K562 (cell line): ENCODE data around the gene NOM1. TPM values are rescaled to one million over a fixed set of nuclear protein-coding genes. Genes with fewer than 3 reads are reported as not detected.

ENCODE experiments used
- ATAC-seq: fragments of 200-7000 bp; cut with Tn5 transposase; 3 replicates; pipeline ENCODE4 v1.9.1; 2020; ENCODE audit warnings: moderate library complexity
- BruUV-seq: library from RNA; stranded (reverse); fragments of 400-500 nt; replicated peaks from 2 replicates; lab custom pipeline; 2021; lab: Mats Ljungman, UMichigan
- CTCF ChIA-PET: fragments of 300-600 bp; formaldehyde crosslinking; extraction: SDS; loops from one replicate; lab custom pipeline; 2021; ENCODE audit warnings: low intra/inter-chr PET ratio; lab: Yijun Ruan, JAX
- POLR2A ChIA-PET: fragments of 300-600, 350-650 bp; sonication (Branson Sonifier 250); formaldehyde crosslinking; extraction: SDS; loops from one replicate; lab custom pipeline; 2021; ENCODE audit warnings: antibody characterized with exemption, inconsistent platforms; lab: Yijun Ruan, JAX
- DNase-seq, 4 experiments: peaks; one replicate each; pipeline versions ENCODE4 v3.0.0 to v3.0.0-alpha.2; 2011 to 2018; ENCODE audit warnings: low spot score in 3 of 4, mixed read lengths in 3 of 4; ENCODE audit errors: extremely low read depth in 1 of 4
- FAIRE-seq: peaks from 2 replicates; lab custom pipeline; 2011; peaks lifted over from hg19 to GRCh38; lab: Jason Lieb, UNC
- H2AFZ ChIP-seq: 2 replicates; pipeline ENCODE4 v1.6.0; 2011; ENCODE audit warnings: low read depth, low read length, control low read depth, inconsistent platforms
- H3K27ac ChIP-seq: fragments of 200-600 bp; 3 replicates; pipeline ENCODE4 v1.8.0; 2011; ENCODE audit warnings: low read depth, mild to moderate bottlenecking, control low read depth, inconsistent platforms, low read length, moderate library complexity, mixed read lengths; ENCODE audit errors: extremely low read depth
- H3K27me3 ChIP-seq, 2 experiments: fragments of 300-600 bp in 1 of 2; 2 replicates in 1 of 2; 3 replicates in 1 of 2; pipeline versions ENCODE4 v1.6.0 to v1.8.0; 2011; ENCODE audit warnings: inconsistent platforms in 2 of 2, low read length in 2 of 2, mild to moderate bottlenecking in 1 of 2, mixed read lengths in 1 of 2, moderate library complexity in 1 of 2; ENCODE audit not compliant: control insufficient read depth in 2 of 2, insufficient read depth in 2 of 2
- H3K36me3 ChIP-seq: fragments of 300-600 bp; 3 replicates; pipeline ENCODE4 v1.8.0; 2011; ENCODE audit warnings: mild to moderate bottlenecking, low read length, inconsistent platforms; ENCODE audit not compliant: control insufficient read depth, insufficient read depth
- H3K4me1 ChIP-seq, 2 experiments: fragments of 200-600 bp in 1 of 2; replicated peaks in 1 of 2; 2 replicates in 1 of 2; 3 replicates in 1 of 2; pipeline versions ENCODE4 v1.5.1 to v1.8.0; 2011; ENCODE audit warnings: inconsistent platforms in 2 of 2, low read length in 2 of 2, mild to moderate bottlenecking in 1 of 2, mixed read lengths in 1 of 2, moderate library complexity in 1 of 2; ENCODE audit not compliant: control insufficient read depth in 2 of 2, insufficient read depth in 2 of 2
- H3K4me2 ChIP-seq: 2 replicates; pipeline ENCODE4 v1.6.1; 2011; ENCODE audit warnings: low read length, control low read depth, inconsistent platforms, mixed read lengths; ENCODE audit not compliant: insufficient read depth
- H3K4me3 ChIP-seq: fragments of 200-600 bp; sonication (generic), shearing (Covaris generic); 2 replicates; pipeline ENCODE4 v1.5.1; 2016; ENCODE audit warnings: control low read depth, inconsistent platforms
- H3K79me2 ChIP-seq: fragments of 200-600 bp; 3 replicates; pipeline ENCODE4 v1.8.0; 2011; ENCODE audit warnings: low read length, inconsistent platforms; ENCODE audit not compliant: control insufficient read depth, insufficient read depth
- H3K9ac ChIP-seq, 2 experiments: 2 replicates each; pipeline versions ENCODE4 v1.6.0 to v1.6.1; 2011; ENCODE audit warnings: low read depth in 2 of 2, low read length in 2 of 2, control low read depth in 1 of 2, inconsistent platforms in 1 of 2, mild to moderate bottlenecking in 1 of 2, mixed read lengths in 1 of 2; ENCODE audit not compliant: insufficient read depth in 1 of 2
- H3K9me1 ChIP-seq: one replicate; pipeline ENCODE4 v1.6.0; 2011; ENCODE audit warnings: inconsistent platforms, mild to moderate bottlenecking, low read length, moderate library complexity; ENCODE audit not compliant: control insufficient read depth, insufficient read depth
- H3K9me3 ChIP-seq: replicated peaks from 2 replicates; pipeline ENCODE4 v1.5.1; 2011; ENCODE audit warnings: low read depth, low read length, inconsistent platforms; ENCODE audit not compliant: control insufficient read depth, insufficient read depth
- H4K20me1 ChIP-seq: replicated peaks from 2 replicates; pipeline ENCODE4 v1.6.1; 2011; ENCODE audit warnings: low read length, inconsistent platforms, mixed read lengths; ENCODE audit not compliant: control insufficient read depth, insufficient read depth
- ATF1 ChIP-seq, 2 experiments: fragments of 450-650 bp in 1 of 2; IDR thresholded peaks; 2 replicates each; pipeline ENCODE4 v1.6.1; 2016; ENCODE audit warnings: missing compliant biosample characterization in 1 of 2, missing genetic modification characterization in 1 of 2
- MAFG ChIP-seq: fragments of 450-650 bp; conservative IDR thresholded peaks from 2 replicates; pipeline ENCODE4 v1.6.1; 2016; ENCODE audit warnings: missing genetic modification characterization, missing compliant biosample characterization
- MAFK ChIP-seq: IDR thresholded peaks from 2 replicates; pipeline ENCODE4 v1.6.1; 2011; ENCODE audit warnings: low read length, improper control_type of control experiment
- PHF21A ChIP-seq: fragments of 450-650 bp; IDR thresholded peaks from 2 replicates; pipeline ENCODE4 v1.6.1; 2017; ENCODE audit warnings: low read depth, borderline replicate concordance
- PHF8 ChIP-seq: fragments of 200-600 bp; sonication (generic); IDR thresholded peaks from 2 replicates; pipeline ENCODE4 v1.6.1; 2012; ENCODE audit warnings: mixed run types, mild to moderate bottlenecking, inconsistent platforms, low read length, moderate library complexity, borderline replicate concordance
- XRCC5 ChIP-seq: fragments of 200-400 bp; formaldehyde crosslinking; IDR thresholded peaks from 2 replicates; pipeline ENCODE4 v1.6.1; 2017; ENCODE audit warnings: low read depth, mild to moderate bottlenecking, low read length
- ZNF766 ChIP-seq: fragments of 200-800 bp; sonication (Bioruptor generic); conservative IDR thresholded peaks from 2 replicates; pipeline ENCODE4 v1.6.1; 2016; ENCODE audit warnings: missing genetic modification characterization, missing compliant biosample characterization
- WGBS: fragments of 100-300 bp; shearing (Covaris generic); methylation state at CpG from one replicate; pipeline ENCODE4 v1.1.6; 2016; ENCODE audit warnings: low coverage, mixed read lengths; ENCODE audit not compliant: insufficient coverage; ENCODE audit errors: missing lambda C conversion rate; 5-methylcytosine and 5-hydroxymethylcytosine counted together
- in situ Hi-C: fragments of 300-500 bp; cut with MboI; formaldehyde crosslinking; loops from 4 replicates; pipeline ENCODE4 v1.15.0; 2018; ENCODE audit warnings: inconsistent platforms, mixed read lengths
- intact Hi-C: fragments of 100-400 bp; cut with micrococcal nuclease; formaldehyde crosslinking; loops from 2 replicates; pipeline ENCODE4 v1.14.2; 2022
- polyA plus RNA-seq, 8 experiments: library from polyadenylated mRNA; depleted of rRNA in 4 of 8; stranded (reverse) in 5 of 8; unstranded in 3 of 8; fragments of >200 nt; fragmentation: Nextera tagmentation in 2 of 8; fragmentation: Illumina TruSeq in 1 of 8; extraction: Ambion mirVana in 2 of 8; extraction: Trizol in 1 of 8; gene quantifications; 2 replicates each; pipeline versions ENCODE4 v1.2.1 to v1.2.3, GENCODE V29; 2011 to 2014; ENCODE audit warnings: inconsistent platforms in 1 of 8, missing spikeins in 1 of 8
- total RNA-seq, 7 experiments: library from RNA; depleted of rRNA in 6 of 7; stranded (reverse); fragments of >200 nt in 6 of 7; fragmentation: Illumina TruSeq in 2 of 7; extraction: Trizol in 2 of 7; gene quantifications; 2 replicates each; pipeline versions ENCODE4 v1.2.1 to v1.2.3, GENCODE V29; 2011 to 2021; ENCODE audit warnings: low replicate concordance in 1 of 7
- TF ChIP-seq, protein P1 (sequence below): sonication (generic); formaldehyde crosslinking; IDR thresholded peaks from 2 replicates; pipeline ENCODE4 v1.9.0; 2022; ENCODE audit warnings: mild to moderate bottlenecking, missing genetic modification reagents
- TF ChIP-seq, protein P2 (sequence below): fragments of 450-650 bp; IDR thresholded peaks from 2 replicates; pipeline ENCODE4 v1.6.1; 2017; ENCODE audit warnings: antibody characterized with exemption, mild to moderate bottlenecking
- TF ChIP-seq, protein P3 (sequence below), 2 experiments: IDR thresholded peaks; 2 replicates each; pipeline ENCODE4 v1.6.1; 2012; ENCODE audit warnings: improper control_type of control experiment in 2 of 2, low read depth in 2 of 2, low read length in 2 of 2, borderline replicate concordance in 1 of 2
- TF ChIP-seq, protein P4 (sequence below): conservative IDR thresholded peaks from 2 replicates; pipeline ENCODE4 v1.6.1; 2011; ENCODE audit warnings: low read depth, mild to moderate bottlenecking, low read length; ENCODE audit not compliant: control insufficient read depth

Gene NOM1
- total and polyA plus RNA-seq, 9 of the 15 experiments (the other 6 are each of a cell fraction or from before 2014, with no cell fraction given): 6.8 to 47.3 (median 37.4) TPM

DNA sequence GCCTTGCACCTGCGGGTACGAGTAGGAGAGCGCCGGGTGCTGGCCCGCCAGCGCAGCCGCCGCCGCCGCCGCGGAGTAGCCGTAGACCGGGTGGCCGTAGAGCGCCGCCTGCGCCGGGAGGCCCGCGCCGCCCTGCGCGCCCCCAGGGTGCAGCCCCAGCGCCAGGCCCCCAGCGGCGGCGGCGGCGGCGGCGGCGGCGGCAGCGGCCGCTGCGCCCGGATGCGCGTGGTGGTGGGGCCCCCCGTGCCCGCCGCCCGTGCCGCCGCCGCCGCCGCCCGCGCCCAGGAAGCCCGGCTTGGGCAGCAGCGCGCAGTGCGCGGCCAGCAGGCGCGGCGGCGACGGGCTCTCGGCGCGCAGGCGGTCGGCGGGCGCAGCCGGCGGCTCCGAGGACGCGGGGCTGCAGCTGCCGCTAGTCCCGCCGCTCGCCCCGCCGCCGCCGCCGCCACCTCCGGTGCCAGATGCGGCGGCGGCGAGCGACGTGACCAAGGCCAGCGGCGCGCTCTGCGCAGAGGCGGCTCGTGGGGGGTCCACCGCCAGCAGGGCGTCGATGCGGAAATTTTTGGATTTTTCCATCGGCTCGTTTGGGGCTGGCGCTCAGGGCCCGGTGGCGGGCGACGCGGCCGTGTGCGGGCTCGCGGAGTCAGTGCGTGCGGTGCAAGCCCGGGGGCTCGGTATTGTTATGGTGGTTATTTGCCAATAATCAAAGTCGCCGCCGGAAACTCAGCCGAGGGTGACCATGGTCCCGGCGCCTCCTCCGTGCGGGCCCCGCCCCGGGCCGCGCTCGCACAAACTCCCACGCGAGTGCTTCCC, 60.5 kb downstream of the NOM1 start:
- peaks cover 4 to 39% of the 10 kb centered on the region in 2 experiments for H3K4me1 ChIP-seq
- peaks cover 13 to 46% of the 10 kb centered on the region in 2 experiments; a peak in 4 of 5 replicates for H3K27me3 ChIP-seq
- H3K4me3 ChIP-seq: peak overlapping the region; percentile 79
- no peak overlapping the region; the same call in 2 of the 3 replicates for H3K27ac ChIP-seq
- no peaks in the 10 kb centered on the region for H4K20me1 ChIP-seq
- no peaks in the 10 kb centered on the region for H3K9me1 ChIP-seq
- DNase-seq (peak in 3 of 4 experiments; percentile 59 to 80 (median 76)), FAIRE-seq (no peak), ATAC-seq (peak; percentile 62)
- peak overlapping the region; percentile 96 for H2AFZ ChIP-seq
- no peaks in the 10 kb centered on the region for H3K9me3 ChIP-seq
- 2% methylated on average over 86 of the region's 130 CpGs for WGBS
- ChIA-PET CTCF (no interaction called here), POLR2A (interaction anchor here (0.6 to 2.2 kb wide), 9 partner anchors 9 to 167 kb away, joined by 3 to 11 read pairs (median 3); no protein-coding TSS in a partner anchor)
- BruUV-seq: no TSS peak
- H3K9ac ChIP-seq: peak overlapping the region; percentile 28 to 92; a peak in 3 of 4 replicates
- H3K79me2 ChIP-seq: no peaks in the 10 kb centered on the region
- peak overlapping the region; percentile 84 for H3K4me2 ChIP-seq
- in situ Hi-C loops (no loop called here), intact Hi-C loops (no loop called here)
- H3K36me3 ChIP-seq: no peaks in the 10 kb centered on the region
- TF ChIP-seq ZNF766 (CRISPR knock-in tag) (0 out of 2 replicates have a peak, but pooled peaks have one; percentile 44), MAFK (no peak), PHF8 (0 out of 2 replicates have a peak, but pooled peaks have one; percentile 85), PHF21A (peak; percentile 70; the same call in 1 of the 2 replicates), XRCC5 (no peak), ATF1 (CRISPR knock-in tag; IDR thresholded peaks at IDR 0.05) (no peak), ATF1 (tag; IDR thresholded peaks at IDR 0.05) (no peak), MAFG (tag) (no peak)
- TF ChIP-seq, protein P1, sequence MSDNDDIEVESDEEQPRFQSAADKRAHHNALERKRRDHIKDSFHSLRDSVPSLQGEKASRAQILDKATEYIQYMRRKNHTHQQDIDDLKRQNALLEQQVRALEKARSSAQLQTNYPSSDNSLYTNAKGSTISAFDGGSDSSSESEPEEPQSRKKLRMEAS (CRISPR knock-in tag): 0 out of 2 replicates have a peak, but pooled peaks have one; percentile 1
- TF ChIP-seq, protein P2, sequence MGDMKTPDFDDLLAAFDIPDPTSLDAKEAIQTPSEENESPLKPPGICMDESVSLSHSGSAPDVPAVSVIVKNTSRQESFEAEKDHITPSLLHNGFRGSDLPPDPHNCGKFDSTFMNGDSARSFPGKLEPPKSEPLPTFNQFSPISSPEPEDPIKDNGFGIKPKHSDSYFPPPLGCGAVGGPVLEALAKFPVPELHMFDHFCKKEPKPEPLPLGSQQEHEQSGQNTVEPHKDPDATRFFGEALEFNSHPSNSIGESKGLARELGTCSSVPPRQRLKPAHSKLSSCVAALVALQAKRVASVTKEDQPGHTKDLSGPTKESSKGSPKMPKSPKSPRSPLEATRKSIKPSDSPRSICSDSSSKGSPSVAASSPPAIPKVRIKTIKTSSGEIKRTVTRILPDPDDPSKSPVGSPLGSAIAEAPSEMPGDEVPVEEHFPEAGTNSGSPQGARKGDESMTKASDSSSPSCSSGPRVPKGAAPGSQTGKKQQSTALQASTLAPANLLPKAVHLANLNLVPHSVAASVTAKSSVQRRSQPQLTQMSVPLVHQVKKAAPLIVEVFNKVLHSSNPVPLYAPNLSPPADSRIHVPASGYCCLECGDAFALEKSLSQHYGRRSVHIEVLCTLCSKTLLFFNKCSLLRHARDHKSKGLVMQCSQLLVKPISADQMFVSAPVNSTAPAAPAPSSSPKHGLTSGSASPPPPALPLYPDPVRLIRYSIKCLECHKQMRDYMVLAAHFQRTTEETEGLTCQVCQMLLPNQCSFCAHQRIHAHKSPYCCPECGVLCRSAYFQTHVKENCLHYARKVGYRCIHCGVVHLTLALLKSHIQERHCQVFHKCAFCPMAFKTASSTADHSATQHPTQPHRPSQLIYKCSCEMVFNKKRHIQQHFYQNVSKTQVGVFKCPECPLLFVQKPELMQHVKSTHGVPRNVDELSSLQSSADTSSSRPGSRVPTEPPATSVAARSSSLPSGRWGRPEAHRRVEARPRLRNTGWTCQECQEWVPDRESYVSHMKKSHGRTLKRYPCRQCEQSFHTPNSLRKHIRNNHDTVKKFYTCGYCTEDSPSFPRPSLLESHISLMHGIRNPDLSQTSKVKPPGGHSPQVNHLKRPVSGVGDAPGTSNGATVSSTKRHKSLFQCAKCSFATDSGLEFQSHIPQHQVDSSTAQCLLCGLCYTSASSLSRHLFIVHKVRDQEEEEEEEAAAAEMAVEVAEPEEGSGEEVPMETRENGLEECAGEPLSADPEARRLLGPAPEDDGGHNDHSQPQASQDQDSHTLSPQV: peak; percentile 56; the same call in 1 of the 2 replicates
- TF ChIP-seq, protein P3, sequence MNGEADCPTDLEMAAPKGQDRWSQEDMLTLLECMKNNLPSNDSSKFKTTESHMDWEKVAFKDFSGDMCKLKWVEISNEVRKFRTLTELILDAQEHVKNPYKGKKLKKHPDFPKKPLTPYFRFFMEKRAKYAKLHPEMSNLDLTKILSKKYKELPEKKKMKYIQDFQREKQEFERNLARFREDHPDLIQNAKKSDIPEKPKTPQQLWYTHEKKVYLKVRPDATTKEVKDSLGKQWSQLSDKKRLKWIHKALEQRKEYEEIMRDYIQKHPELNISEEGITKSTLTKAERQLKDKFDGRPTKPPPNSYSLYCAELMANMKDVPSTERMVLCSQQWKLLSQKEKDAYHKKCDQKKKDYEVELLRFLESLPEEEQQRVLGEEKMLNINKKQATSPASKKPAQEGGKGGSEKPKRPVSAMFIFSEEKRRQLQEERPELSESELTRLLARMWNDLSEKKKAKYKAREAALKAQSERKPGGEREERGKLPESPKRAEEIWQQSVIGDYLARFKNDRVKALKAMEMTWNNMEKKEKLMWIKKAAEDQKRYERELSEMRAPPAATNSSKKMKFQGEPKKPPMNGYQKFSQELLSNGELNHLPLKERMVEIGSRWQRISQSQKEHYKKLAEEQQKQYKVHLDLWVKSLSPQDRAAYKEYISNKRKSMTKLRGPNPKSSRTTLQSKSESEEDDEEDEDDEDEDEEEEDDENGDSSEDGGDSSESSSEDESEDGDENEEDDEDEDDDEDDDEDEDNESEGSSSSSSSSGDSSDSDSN (IDR thresholded peaks at IDR 0.05; ENCODE audit: borderline replicate concordance in 1 of 2, low read depth in 2 of 2, low read length in 2 of 2): 0 out of 4 replicates have a peak, but pooled peaks of 1 of the 2 experiments have one; percentile 24
- TF ChIP-seq, protein P4, sequence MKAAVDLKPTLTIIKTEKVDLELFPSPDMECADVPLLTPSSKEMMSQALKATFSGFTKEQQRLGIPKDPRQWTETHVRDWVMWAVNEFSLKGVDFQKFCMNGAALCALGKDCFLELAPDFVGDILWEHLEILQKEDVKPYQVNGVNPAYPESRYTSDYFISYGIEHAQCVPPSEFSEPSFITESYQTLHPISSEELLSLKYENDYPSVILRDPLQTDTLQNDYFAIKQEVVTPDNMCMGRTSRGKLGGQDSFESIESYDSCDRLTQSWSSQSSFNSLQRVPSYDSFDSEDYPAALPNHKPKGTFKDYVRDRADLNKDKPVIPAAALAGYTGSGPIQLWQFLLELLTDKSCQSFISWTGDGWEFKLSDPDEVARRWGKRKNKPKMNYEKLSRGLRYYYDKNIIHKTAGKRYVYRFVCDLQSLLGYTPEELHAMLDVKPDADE: 0 out of 2 replicates have a peak, but pooled peaks have one; percentile 5
